GM13977 (cell line): ENCODE measurements around the gene SCYL1.
"Not testable (repeated sequence)": the region's sequence is repeated elsewhere in the genome, so short reads cannot be mapped to it uniquely, and the experiment has no call there.

Source experiments
- DNase-seq: peaks from one replicate; pipeline ENCODE4 v3.0.0; 2012; ENCODE audit warnings: low spot score
- in situ Hi-C: fragments of 300-500 bp; cut with MboI; formaldehyde crosslinking; loops from one replicate; pipeline ENCODE4 v1.12.0; 2022; ENCODE audit warnings: low sequenced_read_pairs, low pct_unique_long_range_greater_than_20kb, mixed read lengths, inconsistent platforms; ENCODE audit not compliant: unreplicated experiment
- TF ChIP-seq, protein P1 (sequence below): IDR thresholded peaks from 2 replicates; pipeline ENCODE4 v1.5.1; 2012; ENCODE audit warnings: mild to moderate bottlenecking, control low read depth; ENCODE audit not compliant: insufficient read depth; ENCODE audit errors: extremely low read depth, missing control alignments

The SCYL1 gene

GRCh38 chr11:65559535-65559934 lies 34.7 kb downstream of the SCYL1 start:
- no peak for DNase-seq
- TF ChIP-seq, protein P1, sequence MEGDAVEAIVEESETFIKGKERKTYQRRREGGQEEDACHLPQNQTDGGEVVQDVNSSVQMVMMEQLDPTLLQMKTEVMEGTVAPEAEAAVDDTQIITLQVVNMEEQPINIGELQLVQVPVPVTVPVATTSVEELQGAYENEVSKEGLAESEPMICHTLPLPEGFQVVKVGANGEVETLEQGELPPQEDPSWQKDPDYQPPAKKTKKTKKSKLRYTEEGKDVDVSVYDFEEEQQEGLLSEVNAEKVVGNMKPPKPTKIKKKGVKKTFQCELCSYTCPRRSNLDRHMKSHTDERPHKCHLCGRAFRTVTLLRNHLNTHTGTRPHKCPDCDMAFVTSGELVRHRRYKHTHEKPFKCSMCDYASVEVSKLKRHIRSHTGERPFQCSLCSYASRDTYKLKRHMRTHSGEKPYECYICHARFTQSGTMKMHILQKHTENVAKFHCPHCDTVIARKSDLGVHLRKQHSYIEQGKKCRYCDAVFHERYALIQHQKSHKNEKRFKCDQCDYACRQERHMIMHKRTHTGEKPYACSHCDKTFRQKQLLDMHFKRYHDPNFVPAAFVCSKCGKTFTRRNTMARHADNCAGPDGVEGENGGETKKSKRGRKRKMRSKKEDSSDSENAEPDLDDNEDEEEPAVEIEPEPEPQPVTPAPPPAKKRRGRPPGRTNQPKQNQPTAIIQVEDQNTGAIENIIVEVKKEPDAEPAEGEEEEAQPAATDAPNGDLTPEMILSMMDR = no peak
- in situ Hi-C loops = no loop called here

GRCh38 chr11:65559951-65560537 lies 35.2 kb downstream of the SCYL1 start:
- no peak for DNase-seq
- TF ChIP-seq, protein P1 = no peak
- in situ Hi-C loops = no loop called here

DNA sequence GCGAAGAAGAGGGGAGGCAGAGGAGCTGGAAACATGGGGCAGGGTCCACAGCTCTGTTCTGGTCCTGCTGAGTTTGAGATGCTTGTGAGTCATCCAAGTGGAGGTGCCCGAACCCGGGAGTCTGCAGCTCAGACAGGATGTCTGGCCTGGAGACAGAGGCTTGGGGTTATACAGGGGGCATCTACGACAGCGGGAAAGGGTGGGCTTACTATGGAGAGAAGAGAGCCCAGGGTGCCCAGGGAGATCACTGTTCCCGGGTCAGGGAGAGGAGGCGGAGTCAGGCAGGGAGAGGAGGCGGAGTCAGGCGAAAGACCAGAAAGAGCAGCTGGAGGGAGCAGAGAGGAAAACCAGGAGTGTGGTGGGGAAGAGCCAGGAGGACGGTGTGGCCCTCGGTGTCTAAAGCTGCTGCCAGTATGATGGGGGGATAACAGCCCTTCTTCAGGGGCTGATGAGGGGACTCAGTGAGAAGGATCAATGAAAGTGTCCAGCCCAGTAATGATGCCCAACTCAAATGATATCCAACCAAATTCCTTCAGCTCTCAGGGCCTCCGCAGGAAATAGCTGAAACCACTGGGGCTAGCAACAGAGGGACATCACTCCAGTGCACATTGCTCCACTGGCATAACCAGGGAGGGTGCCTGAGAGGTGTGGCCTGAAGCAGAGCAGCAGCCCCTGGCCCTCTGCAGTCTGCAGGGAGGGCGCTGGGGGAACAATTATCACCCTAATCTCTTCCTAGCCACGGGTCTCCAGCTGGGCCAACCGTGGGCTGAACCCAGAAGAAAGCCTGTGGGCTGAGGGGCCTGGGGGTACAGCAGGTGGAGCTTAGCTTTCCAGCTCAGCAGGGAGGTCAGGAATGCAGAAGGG lies 35.9 kb downstream of the SCYL1 start:
- in situ Hi-C loops = no loop called here
- TF ChIP-seq, protein P1 = no peak
- DNase-seq = no peak

- TF ChIP-seq, protein P1 = no peak
- in situ Hi-C loops = no loop called here
- DNase-seq = no peak
Measured at GRCh38 chr11:65562020-65562419, 37.1 kb downstream of the SCYL1 start.

DNA sequence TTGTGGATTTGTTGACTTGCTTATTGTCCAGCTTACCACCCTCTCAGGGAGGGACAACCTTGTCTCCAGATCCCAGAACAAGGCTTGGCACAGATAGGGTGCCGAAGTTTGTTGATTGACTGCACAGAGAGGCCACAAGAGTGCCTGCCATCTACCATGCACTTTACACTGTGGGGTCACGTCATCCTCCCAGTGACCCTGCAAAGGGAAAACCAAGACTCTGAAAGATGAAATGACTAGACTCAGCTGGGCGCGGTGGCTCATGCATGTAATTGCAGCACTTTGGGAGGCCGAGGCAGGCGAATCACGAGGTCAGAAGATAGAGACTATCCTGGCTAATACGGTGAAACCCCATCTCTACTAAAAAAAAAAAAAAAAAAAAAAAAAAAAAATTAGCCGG lies 37.9 kb downstream of the SCYL1 start:
- in situ Hi-C loops = no loop called here
- DNase-seq = no peak
- TF ChIP-seq, protein P1 = no peak

DNA sequence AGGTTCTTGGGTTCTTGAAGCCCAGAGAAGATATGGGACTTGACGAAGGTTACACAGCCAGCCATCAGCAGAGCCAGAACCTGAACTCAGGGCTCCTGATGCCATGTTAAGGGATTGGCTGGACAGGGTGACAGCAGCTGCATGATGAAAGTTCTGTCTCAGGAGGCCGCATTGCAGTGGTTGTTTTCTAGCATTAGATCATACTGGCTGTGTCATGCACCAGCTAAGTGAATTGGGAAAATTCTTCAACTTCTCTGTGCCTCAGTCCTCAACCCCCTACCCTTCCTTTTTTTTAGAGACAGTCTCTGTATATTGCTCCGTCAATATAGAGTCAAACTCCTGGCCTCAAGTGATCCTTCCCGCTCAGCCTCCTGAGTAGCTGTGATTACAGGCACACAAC lies 38.7 kb downstream of the SCYL1 start:
- no peak for DNase-seq
- in situ Hi-C loops = no loop called here
- TF ChIP-seq, protein P1 = no peak

DNA sequence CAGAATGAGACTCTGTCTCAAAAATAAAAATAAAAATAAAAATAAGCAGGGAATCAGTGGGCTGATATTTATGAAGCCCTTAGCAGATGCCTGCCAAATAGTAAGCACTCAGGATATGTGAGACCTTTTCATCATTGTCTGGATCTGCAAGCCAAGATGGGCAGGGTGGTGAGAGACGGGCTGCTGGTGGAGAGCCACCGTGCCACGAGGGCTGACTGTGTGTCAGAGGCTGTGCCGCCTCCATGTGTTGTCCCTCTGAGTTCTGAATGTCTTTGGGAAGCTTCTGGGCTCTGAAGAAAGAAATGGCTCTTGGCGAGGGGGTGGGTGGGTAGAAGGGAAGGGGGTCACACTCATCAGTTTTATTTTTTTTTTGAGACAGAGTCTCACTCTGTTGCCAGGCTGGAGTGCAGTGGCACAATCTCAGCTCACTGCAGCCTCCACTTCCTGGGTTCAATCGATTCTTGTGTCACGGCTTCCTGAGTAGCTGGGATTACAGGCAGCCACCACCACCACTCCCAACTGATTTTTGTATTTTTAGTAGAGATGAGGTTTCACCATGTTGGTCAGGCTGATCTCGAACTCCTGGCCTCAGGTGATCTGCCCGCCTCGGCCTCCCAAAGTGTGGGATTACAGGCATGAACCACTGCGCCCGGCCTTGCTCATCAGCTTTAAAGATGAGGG lies 40.1 kb downstream of the SCYL1 start:
- in situ Hi-C loops, DNase-seq: not testable (repeated sequence)
